ES-I3 (cell line): ENCODE measurements around the gene ESF1.

Experiments used
- H3K36me3 ChIP-seq: 2 replicates; pipeline ENCODE4 v1.6.1; 2013; ENCODE audit warnings: mild to moderate bottlenecking, low read length, control low read depth, moderate library complexity; ENCODE audit not compliant: insufficient read depth
- H3K4me1 ChIP-seq: 2 replicates; pipeline ENCODE4 v1.6.1; 2013; ENCODE audit warnings: mild to moderate bottlenecking, control low read depth, low read length; ENCODE audit not compliant: insufficient read depth
- H3K9ac ChIP-seq: 2 replicates; pipeline ENCODE4 v1.6.1; 2013; ENCODE audit warnings: low read depth, mild to moderate bottlenecking, low read length, moderate library complexity
- H3K9me3 ChIP-seq: 2 replicates; pipeline ENCODE4 v1.6.1; 2013; ENCODE audit warnings: mild to moderate bottlenecking, low read length, moderate library complexity; ENCODE audit not compliant: control insufficient read depth, insufficient read depth

Gene ESF1

GRCh38 chr20:13665709-13666395 lies 118.9 kb downstream of the ESF1 start:
- H3K9me3 ChIP-seq = no peaks in the 10 kb centered on the region
- no peak overlapping the region for H3K9ac ChIP-seq
- no peaks in the 10 kb centered on the region for H3K36me3 ChIP-seq
- no peaks in the 10 kb centered on the region for H3K4me1 ChIP-seq
